Stimulated activated CD8-positive, alpha-beta memory T cell treated with anti-CD3 and anti-CD28 coated beads, Interleukin-12 subunit alpha, Interleukin-12 subunit beta, amount 100 ng/mL, for 4 hours (primary cell): Measurements from ENCODE around the gene PNPLA7.

Experiments
- DNase-seq: peaks from one replicate; pipeline ENCODE4 v3.0.0-alpha.2; 2020; ENCODE audit warnings: low read depth

The PNPLA7 gene

GRCh38 chr9:137434498-137435380, 115.5 kb downstream of the PNPLA7 start:
- no peak for DNase-seq

GRCh38 chr9:137433916-137434431, 116.2 kb downstream of the PNPLA7 start:
- DNase-seq = no peak

GRCh38 chr9:137433349-137433915, 116.8 kb downstream of the PNPLA7 start:
- DNase-seq = no peak

GRCh38 chr9:137432687-137433348, 117.4 kb downstream of the PNPLA7 start:
- no peak for DNase-seq

DNA sequence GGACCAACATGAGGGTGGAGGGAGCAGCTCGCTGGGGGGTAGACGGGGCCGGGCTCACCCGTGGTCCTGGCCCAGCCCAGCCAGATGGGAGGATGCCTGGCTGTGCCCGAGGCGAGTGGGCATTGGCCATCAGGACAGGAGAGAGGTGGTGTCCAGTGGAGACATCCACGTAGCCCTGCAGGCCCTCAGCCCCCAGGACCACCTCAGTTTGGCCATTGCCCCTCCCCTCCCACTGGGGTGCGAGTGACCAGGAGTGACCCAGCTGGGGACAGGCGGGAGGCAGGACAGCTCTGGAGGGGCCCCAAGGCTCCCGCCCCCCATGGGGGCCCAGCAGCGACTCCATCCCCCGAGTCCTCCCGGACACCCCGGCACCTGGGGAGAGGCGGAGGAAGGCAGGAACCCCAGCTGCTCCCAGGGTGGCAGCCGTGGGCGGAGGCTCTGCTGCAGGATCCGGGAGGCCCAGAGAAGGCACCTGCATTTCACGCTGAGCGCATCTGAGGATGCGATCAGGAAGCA, 118.7 kb downstream of the PNPLA7 start:
- no peak for DNase-seq

DNA sequence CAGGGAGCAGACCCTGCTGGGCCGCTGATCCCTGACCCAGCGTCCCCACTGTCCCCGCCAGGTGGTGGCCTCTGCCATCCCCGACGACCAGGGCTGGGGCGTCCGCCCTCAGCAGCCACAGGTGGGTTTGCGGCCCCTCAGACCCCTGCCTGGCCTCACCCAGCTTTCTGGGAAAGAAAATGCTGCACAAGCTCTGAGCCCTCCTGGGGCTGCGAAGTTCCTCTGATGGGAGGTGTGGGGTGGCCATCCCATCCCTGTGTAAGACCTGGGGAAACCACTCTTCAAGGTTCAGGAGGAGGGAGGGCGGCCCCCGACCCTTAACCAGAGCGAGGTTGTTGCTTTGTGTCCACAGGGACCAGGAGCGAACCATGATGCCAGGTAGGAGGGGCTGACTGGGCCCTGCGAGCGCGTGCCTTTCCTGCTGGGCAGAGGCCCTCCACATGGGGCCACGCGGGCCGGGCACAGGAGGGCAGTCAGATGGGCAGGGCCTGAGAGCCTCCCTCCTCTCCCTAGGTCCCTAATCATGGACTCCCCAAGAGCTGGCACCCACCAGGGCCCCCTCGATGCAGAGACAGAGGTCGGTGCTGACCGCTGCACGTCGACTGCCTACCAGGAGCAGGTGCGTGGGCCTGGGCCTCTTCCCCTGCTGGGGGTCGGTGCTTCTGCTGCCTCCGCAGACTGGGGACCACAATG, 119.3 kb downstream of the PNPLA7 start:
- no peak for DNase-seq

GRCh38 chr9:137429974-137430722, 120.1 kb downstream of the PNPLA7 start:
- DNase-seq = no peak

- DNase-seq = no peak
Observed at GRCh38 chr9:137429546-137429890, 120.7 kb downstream of the PNPLA7 start.

DNA sequence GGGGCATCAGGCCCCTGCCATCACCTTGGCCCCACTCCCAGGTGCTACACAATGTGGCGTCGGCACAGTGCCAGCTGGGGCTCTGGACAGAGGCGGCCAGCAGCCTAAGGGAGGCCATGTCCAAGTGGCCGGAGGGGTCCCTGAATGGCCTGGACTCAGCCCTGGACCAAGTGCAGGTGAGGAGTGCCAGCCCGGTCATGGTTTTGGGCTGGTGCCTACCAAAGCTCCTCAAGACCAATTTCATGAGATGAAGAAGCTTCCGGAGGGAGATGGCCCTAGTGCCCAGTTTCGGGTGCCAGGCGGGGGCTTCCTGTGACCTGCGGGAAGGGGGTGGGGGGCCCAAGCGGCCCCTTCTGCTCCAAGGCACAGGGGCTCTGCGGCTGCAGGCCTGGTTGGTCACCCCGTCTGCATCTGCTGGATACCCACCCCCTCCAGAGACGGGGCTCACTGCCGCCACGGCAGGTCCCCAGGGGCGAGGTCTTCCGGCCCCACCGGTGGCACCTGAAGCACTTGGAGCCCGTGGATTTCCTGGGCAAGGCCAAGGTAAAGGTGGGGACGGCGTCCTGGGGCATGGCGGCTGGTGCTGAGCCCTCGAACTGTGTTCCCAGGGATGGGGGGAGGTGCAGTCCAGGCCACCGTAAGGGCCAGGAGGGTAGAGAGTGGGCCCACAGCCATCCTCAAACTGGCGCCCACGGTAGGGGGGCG, 121.2 kb downstream of the PNPLA7 start:
- no peak for DNase-seq

- no peak for DNase-seq
Observed at GRCh38 chr9:137428311-137428630, 121.9 kb downstream of the PNPLA7 start.

DNA sequence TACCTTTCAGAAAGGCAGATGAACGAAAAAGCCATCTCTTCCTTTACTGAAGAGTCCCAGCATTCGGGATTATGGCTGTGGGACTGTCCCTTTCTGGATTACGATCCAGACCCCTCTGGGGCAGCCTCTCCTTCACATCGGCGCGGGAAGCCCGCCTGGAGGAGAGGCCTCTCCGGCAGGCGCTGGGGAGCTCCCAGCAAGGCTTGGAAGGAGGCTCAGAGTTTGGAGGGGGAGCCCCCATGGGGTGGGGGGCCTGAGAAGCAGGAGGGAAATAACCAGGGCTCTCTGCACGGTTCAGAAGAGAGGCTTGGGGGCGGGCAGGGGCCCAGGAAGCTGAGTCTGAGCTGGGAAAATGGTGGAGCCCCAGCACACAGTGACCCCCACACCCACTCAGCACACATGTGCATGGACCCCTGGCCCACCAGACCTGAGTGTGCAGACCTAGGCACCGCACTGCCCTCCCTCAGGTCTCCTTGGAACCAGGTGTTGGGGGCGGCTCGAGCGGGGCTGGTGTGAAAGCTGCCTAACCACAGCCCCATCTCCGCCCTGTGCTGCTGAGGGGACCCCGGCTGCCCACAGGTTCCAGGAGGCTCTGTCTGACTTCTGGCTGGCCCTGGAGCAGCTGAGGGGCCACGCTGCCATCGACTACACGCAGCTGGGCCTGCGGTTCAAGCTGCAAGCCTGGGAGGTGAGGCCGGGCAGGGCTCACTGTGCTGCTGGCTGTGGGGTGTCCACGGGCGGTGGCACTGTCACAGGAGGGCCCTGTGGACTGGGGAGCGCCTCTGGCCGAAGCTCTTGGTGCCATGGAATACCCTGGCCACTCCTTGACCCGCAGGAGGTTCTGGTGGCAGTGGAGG, 122.5 kb downstream of the PNPLA7 start:
- DNase-seq = no peak

DNA sequence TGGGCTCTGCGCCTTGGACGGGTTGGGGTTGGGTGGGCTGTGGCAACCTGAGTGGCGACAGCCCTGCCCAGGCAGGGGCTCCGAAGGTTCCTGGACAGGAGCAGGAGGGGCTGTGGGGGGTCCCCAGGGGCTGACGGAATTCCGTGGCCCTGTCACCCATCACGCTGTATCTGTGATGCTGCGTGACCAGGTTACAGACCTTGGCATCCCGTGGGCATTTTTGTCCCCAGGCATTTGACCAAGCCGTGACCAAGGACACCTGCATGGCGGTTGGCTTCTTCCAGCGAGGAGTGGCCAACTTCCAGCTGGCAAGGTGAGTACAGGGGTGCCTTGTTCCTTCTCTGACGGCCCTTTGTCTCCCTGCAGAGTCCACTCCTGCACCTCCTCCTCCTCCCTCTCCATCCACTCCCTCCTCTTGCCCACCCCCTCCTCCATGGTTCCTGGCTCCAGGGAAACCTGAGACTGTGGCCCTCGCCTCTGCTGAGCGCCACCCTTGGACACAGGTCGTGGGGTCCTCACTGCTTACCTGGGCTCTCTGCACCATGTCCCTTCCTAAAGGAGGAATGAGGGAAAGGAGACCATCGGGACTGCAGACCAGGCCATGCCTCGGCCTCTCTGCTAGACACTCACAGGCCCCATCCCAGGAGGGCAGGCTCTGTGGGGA, 124.1 kb downstream of the PNPLA7 start:
- DNase-seq = no peak

DNA sequence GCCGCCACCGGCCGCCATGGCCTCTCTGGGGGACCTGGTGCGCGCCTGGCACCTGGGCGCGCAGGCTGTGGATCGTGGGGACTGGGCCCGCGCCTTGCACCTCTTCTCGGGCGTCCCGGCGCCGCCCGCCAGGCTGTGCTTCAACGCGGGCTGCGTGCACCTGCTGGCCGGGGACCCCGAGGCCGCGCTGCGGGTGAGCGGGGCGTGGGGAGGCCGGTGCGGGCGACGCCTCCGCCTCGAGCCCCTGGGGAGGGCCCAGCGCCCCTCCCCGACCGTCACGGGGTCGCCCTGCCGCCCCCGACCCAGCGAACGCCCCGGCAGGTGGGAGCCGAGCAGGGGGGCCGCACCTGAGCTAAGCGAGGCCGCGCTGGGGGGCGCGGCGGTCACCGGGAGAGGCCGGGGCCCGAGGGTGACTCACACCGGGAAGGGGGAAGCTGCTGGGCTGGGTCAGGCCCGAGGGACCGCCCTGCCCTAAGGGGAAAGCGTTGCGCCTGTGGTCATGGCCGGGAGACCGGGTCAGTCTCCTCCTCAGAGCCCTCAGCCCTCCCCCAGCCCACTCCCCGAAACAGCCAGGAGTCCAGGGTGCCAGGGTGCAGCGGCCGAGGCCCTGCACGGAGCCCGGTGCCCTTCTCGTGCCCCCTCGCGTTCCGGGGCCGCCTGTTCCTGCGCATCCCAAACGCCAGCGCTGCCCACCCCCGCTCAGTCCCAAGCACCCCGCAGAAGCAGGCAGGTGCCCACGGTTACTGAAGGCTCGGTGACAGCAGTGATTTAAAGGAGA, 126.5 kb downstream of the PNPLA7 start:
- no peak for DNase-seq

DNA sequence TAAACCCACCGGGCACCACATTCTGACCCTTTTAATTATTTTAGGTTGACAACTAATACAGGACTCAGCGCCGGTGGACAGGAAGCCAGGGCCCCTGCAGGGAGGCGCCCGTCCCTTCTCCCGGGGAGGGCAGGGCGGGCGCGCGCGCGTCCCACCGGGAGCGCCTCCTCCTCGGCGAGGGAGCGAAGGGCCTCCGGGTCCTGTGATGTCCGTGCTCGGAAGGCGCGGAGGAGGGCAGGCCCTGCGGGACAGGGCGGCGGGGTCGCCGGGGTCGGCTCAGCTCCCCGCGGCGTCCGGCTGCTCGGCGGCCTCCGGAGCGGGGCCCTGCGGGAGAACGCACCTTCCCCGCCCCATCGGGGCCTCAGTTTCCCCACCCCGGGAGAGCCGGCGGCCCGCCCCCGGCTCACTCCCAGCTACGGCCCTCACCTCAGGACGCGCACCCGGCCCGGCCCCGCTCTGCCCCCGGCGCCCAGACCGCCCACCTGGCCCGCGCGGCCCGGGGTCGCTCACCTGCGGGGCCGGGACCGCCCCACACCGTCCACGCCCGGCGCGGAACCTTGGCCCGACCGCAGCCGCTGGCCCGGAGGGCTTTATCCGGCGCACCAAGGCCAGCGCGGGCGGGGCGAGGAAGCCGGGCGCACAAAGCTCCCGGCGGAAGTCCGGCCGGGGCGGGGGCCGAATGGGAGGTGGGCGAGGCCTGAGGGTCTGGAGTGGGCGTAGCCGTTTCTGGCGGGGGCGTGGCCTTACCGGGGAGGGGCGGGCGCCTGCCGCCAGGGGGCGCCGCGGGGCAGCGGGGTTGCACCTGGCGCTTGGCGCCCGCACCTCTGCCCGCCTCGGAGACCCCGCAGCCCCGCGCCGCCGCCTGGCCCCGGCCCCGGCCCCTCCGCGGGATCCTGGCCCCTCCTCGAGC, 127.3 kb downstream of the PNPLA7 start, which contains the start of the genes EXD3 and NOXA1:
EXD3 (minus strand) TSS at position 559 of the 910 bp plus-strand sequence. CDS start 27,805 bp downstream, outside the sequence.
NOXA1 (plus strand) TSS at position 790 of the 910 bp plus-strand sequence. CDS start 137 bp downstream, outside the sequence.
- peak; percentile 84 for DNase-seq

GRCh38 chr9:137421838-137422603, 128.2 kb downstream of the PNPLA7 start:
- no peak for DNase-seq
